HG03280 (cell line): ENCODE results near the gene RPS23.
"Not testable (repeated sequence)": the region's sequence is repeated elsewhere in the genome, so short reads cannot be mapped to it uniquely, and the experiment has no call there.

Source experiments
- ATAC-seq: cut with Tn5 transposase; IDR thresholded peaks from one replicate; pipeline ENCODE4 v1.9.1; 2021; ENCODE audit warnings: mild to moderate bottlenecking, moderate library complexity; ENCODE audit not compliant: unreplicated experiment

The RPS23 gene

GRCh38 chr5:82290908-82291307, 12.8 kb upstream of the RPS23 start:
- ATAC-seq = no peak

- no peak for ATAC-seq
Observed at GRCh38 chr5:82290005-82290404, 11.9 kb upstream of the RPS23 start.

GRCh38 chr5:82287625-82288024, 9.5 kb upstream of the RPS23 start:
- ATAC-seq = no peak

- ATAC-seq = no peak
Observed at GRCh38 chr5:82285206-82285605, 7.1 kb upstream of the RPS23 start.

GRCh38 chr5:82283893-82284292, 5.7 kb upstream of the RPS23 start:
- no peak for ATAC-seq

GRCh38 chr5:82278711-82279370, 687 bp upstream of the RPS23 start:
- ATAC-seq = no peak

GRCh38 chr5:82277613-82277986, 554 bp downstream of the RPS23 start:
- no peak for ATAC-seq

- ATAC-seq = no peak
Observed at GRCh38 chr5:82276800-82277612, 1.1 kb downstream of the RPS23 start.

GRCh38 chr5:82275216-82275664, 2.9 kb downstream of the RPS23 start:
- ATAC-seq = no peak

GRCh38 chr5:82274343-82275211, 3.6 kb downstream of the RPS23 start:
- ATAC-seq = no peak

- not testable (repeated sequence) for ATAC-seq
Observed at GRCh38 chr5:82273426-82273825, 4.7 kb downstream of the RPS23 start.

GRCh38 chr5:82272571-82273356, 5.4 kb downstream of the RPS23 start:
- ATAC-seq = not testable (repeated sequence)

GRCh38 chr5:82269363-82269762, 8.8 kb downstream of the RPS23 start:
- not testable (repeated sequence) for ATAC-seq

- ATAC-seq = not testable (repeated sequence)
Observed at GRCh38 chr5:82267297-82267933, 10.7 kb downstream of the RPS23 start.

GRCh38 chr5:82265047-82265446, 13.1 kb downstream of the RPS23 start:
- ATAC-seq = no peak

GRCh38 chr5:82259172-82259800, 18.9 kb downstream of the RPS23 start:
- ATAC-seq = no peak

GRCh38 chr5:82257729-82258128, 20.4 kb downstream of the RPS23 start:
- ATAC-seq = no peak

- no peak for ATAC-seq
Observed at GRCh38 chr5:82257247-82257646, 20.9 kb downstream of the RPS23 start.

GRCh38 chr5:82255844-82256243, 22.3 kb downstream of the RPS23 start:
- no peak for ATAC-seq

GRCh38 chr5:82252744-82253143, 25.4 kb downstream of the RPS23 start:
- ATAC-seq = no peak
